ENCODE measurements around the gene AHDC1. TPM values are rescaled to one million over a fixed set of nuclear protein-coding genes. Genes with fewer than 3 reads are reported as not detected.

The AHDC1 gene
- total RNA-seq, 2 donors from 2014 or later: 27.1 to 83.7 TPM

GRCh38 chr1:27509127-27510080, 94.5 kb downstream of the AHDC1 start:
- Histone ChIP-seq H3K27ac (peak overlapping the region in 1 of 2 donors; percentile 11), H3K27me3 (replicated peaks; ENCODE audit: insufficient read depth) (no peaks in the 10 kb centered on the region), H3K4me1 (replicated peaks) (no peaks in the 10 kb centered on the region), H3K36me3 (no peaks in the 10 kb centered on the region), H3K9me3 (no peaks in the 10 kb centered on the region), H3K4me3 (no peak overlapping the region)
- TF ChIP-seq POLR2AphosphoS5 (IDR thresholded peaks at IDR 0.05) (no peak), POLR2A (IDR thresholded peaks at IDR 0.05) (no peak), CTCF (IDR thresholded peaks at IDR 0.05) (no peak)
- intact Hi-C loops (cut with DNase I): no loop called here
- WGBS: 49% methylated on average over 9 of the region's 9 CpGs
- DNase-seq (ENCODE audit: low spot score): no peak

DNA sequence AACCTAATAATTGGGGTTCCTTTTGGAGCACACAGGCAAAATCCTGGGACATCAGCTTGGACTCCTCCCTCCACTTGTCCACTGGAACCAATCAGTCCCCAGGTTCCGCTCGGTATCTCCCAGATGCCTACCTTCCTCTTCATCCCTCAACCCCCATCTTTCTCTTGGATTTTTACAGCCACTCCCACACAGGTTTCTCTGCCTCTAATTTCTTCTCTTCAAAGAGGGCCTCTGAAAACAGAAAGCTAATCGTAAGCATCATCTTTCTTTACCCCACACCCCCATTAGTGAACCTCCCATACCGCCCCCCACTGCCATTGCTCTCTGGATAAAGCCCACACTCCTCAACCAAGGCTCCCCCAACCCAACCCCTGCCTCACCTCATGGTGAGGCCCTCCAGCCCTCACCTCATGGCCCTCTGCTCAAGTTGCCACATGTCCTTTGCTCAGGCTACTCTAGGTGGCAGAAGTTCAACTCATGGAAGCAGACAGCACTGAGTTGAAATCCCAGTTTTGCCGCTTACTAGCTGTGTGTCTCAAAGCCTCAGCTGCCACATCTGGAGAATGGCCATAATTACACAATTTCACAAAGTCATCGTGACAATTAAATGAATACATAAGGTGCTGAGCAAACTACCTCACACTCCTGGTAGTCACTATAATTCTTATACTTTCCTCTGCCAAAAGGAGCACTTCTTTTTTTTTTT, 95.8 kb downstream of the AHDC1 start:
- Histone ChIP-seq H3K27ac (peak overlapping the region in 1 of 2 donors; percentile 11), H3K9me3 (no peaks in the 10 kb centered on the region), H3K4me3 (no peak overlapping the region), H3K27me3 (replicated peaks; ENCODE audit: insufficient read depth) (no peaks in the 10 kb centered on the region), H3K4me1 (replicated peaks) (no peaks in the 10 kb centered on the region), H3K36me3 (no peaks in the 10 kb centered on the region)
- 68% methylated on average over 6 of the region's 6 CpGs for WGBS
- intact Hi-C loops (cut with DNase I): no loop called here
- no peak for TF ChIP-seq POLR2A (IDR thresholded peaks at IDR 0.05)
- no peak for TF ChIP-seq CTCF (IDR thresholded peaks at IDR 0.05)
- TF ChIP-seq POLR2AphosphoS5 (IDR thresholded peaks at IDR 0.05): no peak
- DNase-seq (ENCODE audit: low spot score): no peak

- WGBS: 91% methylated on average over 6 of the region's 6 CpGs
- H3K27ac ChIP-seq: no peak overlapping the region
- intact Hi-C loops (cut with DNase I): no loop called here
- H3K4me3 ChIP-seq: no peak overlapping the region
- no peaks in the 10 kb centered on the region for H3K36me3 ChIP-seq
- TF ChIP-seq POLR2A (IDR thresholded peaks at IDR 0.05) (no peak), CTCF (IDR thresholded peaks at IDR 0.05) (no peak), POLR2AphosphoS5 (IDR thresholded peaks at IDR 0.05) (no peak)
- no peak for DNase-seq (ENCODE audit: low spot score)
- no peaks in the 10 kb centered on the region for H3K9me3 ChIP-seq
- H3K4me1 ChIP-seq (replicated peaks): no peaks in the 10 kb centered on the region
- H3K27me3 ChIP-seq (replicated peaks; ENCODE audit: insufficient read depth): no peaks in the 10 kb centered on the region
Measured at GRCh38 chr1:27506703-27507102, 97.2 kb downstream of the AHDC1 start.

GRCh38 chr1:27505420-27505680, 98.6 kb downstream of the AHDC1 start:
- intact Hi-C loops (cut with DNase I): no loop called here
- Histone ChIP-seq H3K36me3 (no peaks in the 10 kb centered on the region), H3K27ac (peak overlapping the region; percentile 87 to 88), H3K27me3 (replicated peaks; ENCODE audit: insufficient read depth) (no peaks in the 10 kb centered on the region), H3K4me1 (replicated peaks) (no peaks in the 10 kb centered on the region), H3K4me3 (no peak overlapping the region), H3K9me3 (no peaks in the 10 kb centered on the region)
- no peak for TF ChIP-seq POLR2A (IDR thresholded peaks at IDR 0.05)
- 31% methylated on average over 5 of the region's 5 CpGs for WGBS
- no peak for DNase-seq (ENCODE audit: low spot score)

DNA sequence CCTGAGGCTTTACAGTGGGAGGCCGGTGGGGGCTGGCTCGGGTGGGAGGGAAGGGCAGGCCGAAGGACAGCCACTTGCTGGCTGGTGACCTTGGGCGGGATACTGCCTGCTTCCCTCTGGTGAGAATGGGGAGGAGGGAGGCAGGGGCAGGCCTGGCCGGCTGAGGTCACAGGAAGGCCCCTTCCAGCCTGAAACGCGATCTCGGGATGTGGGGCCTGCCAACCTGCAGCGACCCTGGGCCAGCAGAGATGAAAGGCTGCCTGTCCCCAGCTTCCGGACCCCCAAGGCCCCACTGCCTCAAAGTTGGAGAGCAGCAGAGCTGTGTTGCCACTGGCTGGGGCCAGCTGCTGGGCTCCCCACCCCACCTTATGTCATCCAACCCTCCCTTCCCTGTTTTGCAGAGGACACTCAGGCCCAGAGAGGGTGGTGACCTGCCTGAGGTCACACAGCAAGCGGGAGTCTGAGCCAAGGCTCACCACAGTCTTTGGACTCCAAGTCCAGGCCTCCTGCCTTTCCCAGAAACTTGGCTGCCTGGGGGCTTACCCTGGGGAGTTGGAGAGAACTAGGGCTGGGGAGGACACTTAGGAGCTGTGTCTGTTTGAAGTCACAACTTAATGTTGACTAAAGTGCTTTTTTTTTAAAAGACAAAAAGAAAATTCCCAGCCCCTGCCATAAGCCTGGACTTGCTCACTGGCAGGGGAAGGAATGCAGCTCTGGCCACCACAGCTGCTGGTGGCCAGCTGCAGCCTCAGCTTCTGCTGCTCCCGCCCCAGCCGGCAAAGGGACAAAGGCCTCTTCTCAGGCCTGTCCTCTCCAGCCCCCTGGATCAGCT, 99.1 kb downstream of the AHDC1 start:
- WGBS: 9% methylated on average over 12 of the region's 13 CpGs
- no peak for DNase-seq (ENCODE audit: low spot score)
- no peaks in the 10 kb centered on the region for H3K9me3 ChIP-seq
- H3K4me1 ChIP-seq (replicated peaks): no peaks in the 10 kb centered on the region
- H3K36me3 ChIP-seq: no peaks in the 10 kb centered on the region
- no peak overlapping the region for H3K4me3 ChIP-seq
- no peak for TF ChIP-seq CTCF (IDR thresholded peaks at IDR 0.05)
- peak; percentile 54 for TF ChIP-seq POLR2AphosphoS5 (IDR thresholded peaks at IDR 0.05)
- intact Hi-C loops (cut with DNase I): no loop called here
- no peaks in the 10 kb centered on the region for H3K27me3 ChIP-seq (replicated peaks; ENCODE audit: insufficient read depth)
- peak overlapping the region; percentile 87 to 88 for H3K27ac ChIP-seq

All from prostate gland (tissue), 2 donors.